Measurements from ENCODE around the gene HIRIP3. TPM values are rescaled to one million over a fixed set of nuclear protein-coding genes. Genes with fewer than 3 reads are reported as not detected.
A peak's percentile ranks its signal among the peaks of the same experiment; 100 is the strongest.
"Not testable (repeated sequence)": the region's sequence is repeated elsewhere in the genome, so short reads cannot be mapped to it uniquely, and the experiment has no call there.

Gene HIRIP3
- 10 to 100 TPM; 43.4 to 52.5 (median 50.7) TPM for total RNA-seq

GRCh38 chr16:29995324-29995910 lies at the start of gene HIRIP3:
TSS of gene HIRIP3 (minus strand) at chr16:29995617. CDS start at chr16:29995605, 12 bp downstream.
- H3K4me1 Mint-ChIP-seq (ENCODE audit: low read depth): peaks cover 36% of the 10 kb centered on the region

GRCh38 chr16:30041841-30042240 lies 46.4 kb upstream of the HIRIP3 start:
- ATAC-seq (no peak), DNase-seq (no peak)
- Mint-ChIP-seq H3K9me3 (no peaks in the 10 kb centered on the region), H3K27me3 (ENCODE audit: low read depth) (peaks cover 2% of the 10 kb centered on the region), H3K4me3 (no peak overlapping the region), H3K4me1 (ENCODE audit: low read depth) (no peaks in the 10 kb centered on the region), H3K36me3 (ENCODE audit: insufficient read depth) (no peaks in the 10 kb centered on the region)

More at GRCh38 chr16:29995324-29995910, at the start of gene HIRIP3:
- Mint-ChIP-seq H3K4me3 (peak within 1 kb of the TSS; percentile 98), H3K27me3 (ENCODE audit: low read depth) (no peaks in the 10 kb centered on the region), H3K9me3 (no peaks in the 10 kb centered on the region), H3K36me3 (ENCODE audit: insufficient read depth) (peaks cover 21% of the 10 kb centered on the region)
- ATAC-seq (peak; percentile 64 to 72), DNase-seq (peak; percentile 79)

GRCh38 chr16:30040690-30041089 lies 45.3 kb upstream of the HIRIP3 start:
- H3K27me3 Mint-ChIP-seq (ENCODE audit: low read depth); H3K4me3 Mint-ChIP-seq; H3K4me1 Mint-ChIP-seq (ENCODE audit: low read depth); ATAC-seq; H3K36me3 Mint-ChIP-seq (ENCODE audit: insufficient read depth); H3K9me3 Mint-ChIP-seq; DNase-seq: not testable (repeated sequence)

- no peaks in the 10 kb centered on the region for H3K4me1 Mint-ChIP-seq (ENCODE audit: low read depth)
- no peaks in the 10 kb centered on the region for H3K36me3 Mint-ChIP-seq (ENCODE audit: insufficient read depth)
- DNase-seq (no peak), ATAC-seq (no peak)
- H3K4me3 Mint-ChIP-seq: no peak overlapping the region
- peaks cover 6% of the 10 kb centered on the region for H3K27me3 Mint-ChIP-seq (ENCODE audit: low read depth)
- H3K9me3 Mint-ChIP-seq: no peaks in the 10 kb centered on the region
Observed at GRCh38 chr16:30040221-30040620, 44.8 kb upstream of the HIRIP3 start.

GRCh38 chr16:30033270-30033669 lies 37.9 kb upstream of the HIRIP3 start:
- peaks cover 41% of the 10 kb centered on the region for H3K27me3 Mint-ChIP-seq (ENCODE audit: low read depth)
- peak in 1 of 2 donors; percentile 42 for ATAC-seq
- peaks cover 10% of the 10 kb centered on the region for H3K4me1 Mint-ChIP-seq (ENCODE audit: low read depth)
- H3K9me3 Mint-ChIP-seq: no peaks in the 10 kb centered on the region
- H3K4me3 Mint-ChIP-seq: no peak overlapping the region
- DNase-seq: no peak
- H3K36me3 Mint-ChIP-seq (ENCODE audit: insufficient read depth): no peaks in the 10 kb centered on the region

- ATAC-seq (peak; percentile 36 to 60), DNase-seq (peak; percentile 50)
- Mint-ChIP-seq H3K9me3 (no peaks in the 10 kb centered on the region), H3K4me3 (no peak overlapping the region), H3K27me3 (ENCODE audit: low read depth) (peaks cover 51% of the 10 kb centered on the region), H3K4me1 (ENCODE audit: low read depth) (peaks cover 10% of the 10 kb centered on the region), H3K36me3 (ENCODE audit: insufficient read depth) (no peaks in the 10 kb centered on the region)
Observed at GRCh38 chr16:30032083-30032819, 36.8 kb upstream of the HIRIP3 start.

GRCh38 chr16:30031477-30031918 lies 36.1 kb upstream of the HIRIP3 start:
- no peak overlapping the region for H3K4me3 Mint-ChIP-seq
- H3K9me3 Mint-ChIP-seq: no peaks in the 10 kb centered on the region
- ATAC-seq (no peak), DNase-seq (no peak)
- no peaks in the 10 kb centered on the region for H3K36me3 Mint-ChIP-seq (ENCODE audit: insufficient read depth)
- H3K4me1 Mint-ChIP-seq (ENCODE audit: low read depth): peaks cover 10% of the 10 kb centered on the region
- peaks cover 58% of the 10 kb centered on the region for H3K27me3 Mint-ChIP-seq (ENCODE audit: low read depth)

GRCh38 chr16:30030841-30031413 lies 35.5 kb upstream of the HIRIP3 start, which contains the start of gene TLCD3B:
TSS of gene TLCD3B (minus strand) at chr16:30031271. CDS start at chr16:30030527, 744 bp downstream.
- peaks cover 61% of the 10 kb centered on the region for H3K27me3 Mint-ChIP-seq (ENCODE audit: low read depth)
- H3K9me3 Mint-ChIP-seq: no peaks in the 10 kb centered on the region
- peaks cover 10% of the 10 kb centered on the region for H3K4me1 Mint-ChIP-seq (ENCODE audit: low read depth)
- peak in 1 of 2 donors; percentile 38 for ATAC-seq
- H3K4me3 Mint-ChIP-seq: peak within 1 kb of the TSS; percentile 24
- H3K36me3 Mint-ChIP-seq (ENCODE audit: insufficient read depth): no peaks in the 10 kb centered on the region
- DNase-seq: no peak

- no peak overlapping the region for H3K4me3 Mint-ChIP-seq
- DNase-seq (no peak), ATAC-seq (no peak)
- no peaks in the 10 kb centered on the region for H3K9me3 Mint-ChIP-seq
- no peaks in the 10 kb centered on the region for H3K36me3 Mint-ChIP-seq (ENCODE audit: insufficient read depth)
- peaks cover 61% of the 10 kb centered on the region for H3K27me3 Mint-ChIP-seq (ENCODE audit: low read depth)
- peaks cover 10% of the 10 kb centered on the region for H3K4me1 Mint-ChIP-seq (ENCODE audit: low read depth)
Observed at GRCh38 chr16:30030011-30030685, 34.7 kb upstream of the HIRIP3 start.

- ATAC-seq (no peak), DNase-seq (no peak)
- H3K27me3 Mint-ChIP-seq (ENCODE audit: low read depth): peaks cover 57% of the 10 kb centered on the region
- no peak overlapping the region for H3K4me3 Mint-ChIP-seq
- H3K9me3 Mint-ChIP-seq: no peaks in the 10 kb centered on the region
- H3K4me1 Mint-ChIP-seq (ENCODE audit: low read depth): peaks cover 10% of the 10 kb centered on the region
- no peaks in the 10 kb centered on the region for H3K36me3 Mint-ChIP-seq (ENCODE audit: insufficient read depth)
Observed at GRCh38 chr16:30028438-30029076, 33.1 kb upstream of the HIRIP3 start.

GRCh38 chr16:30027588-30028437 lies 32.4 kb upstream of the HIRIP3 start:
- Mint-ChIP-seq H3K4me1 (ENCODE audit: low read depth) (peaks cover 8% of the 10 kb centered on the region), H3K4me3 (no peak overlapping the region), H3K27me3 (ENCODE audit: low read depth) (peaks cover 57% of the 10 kb centered on the region), H3K9me3 (no peaks in the 10 kb centered on the region), H3K36me3 (ENCODE audit: insufficient read depth) (no peaks in the 10 kb centered on the region)
- DNase-seq (no peak), ATAC-seq (no peak)

- no peaks in the 10 kb centered on the region for H3K36me3 Mint-ChIP-seq (ENCODE audit: insufficient read depth)
- no peak for ATAC-seq
- peaks cover 4% of the 10 kb centered on the region for H3K4me1 Mint-ChIP-seq (ENCODE audit: low read depth)
- H3K9me3 Mint-ChIP-seq: no peaks in the 10 kb centered on the region
- peaks cover 47% of the 10 kb centered on the region for H3K27me3 Mint-ChIP-seq (ENCODE audit: low read depth)
- DNase-seq: no peak
- H3K4me3 Mint-ChIP-seq: no peak overlapping the region
Observed at GRCh38 chr16:30026449-30026848, 31.0 kb upstream of the HIRIP3 start.

GRCh38 chr16:30025574-30025973 lies 30.2 kb upstream of the HIRIP3 start:
- ATAC-seq (no peak), DNase-seq (no peak)
- Mint-ChIP-seq H3K27me3 (ENCODE audit: low read depth) (peaks cover 45% of the 10 kb centered on the region), H3K36me3 (ENCODE audit: insufficient read depth) (no peaks in the 10 kb centered on the region), H3K4me3 (no peak overlapping the region), H3K9me3 (no peaks in the 10 kb centered on the region), H3K4me1 (ENCODE audit: low read depth) (peaks cover 9% of the 10 kb centered on the region)

Data from activated T-cell treated with anti-CD3 and anti-CD28 coated beads, Interleukin-2, amount 50 U/mL, for 4 hours (primary cell).